Measurements from ENCODE around the gene LHX3.

LHX3 gene

GRCh38 chr9:136204838-136205706 lies at the start of gene LHX3:
TSS of gene LHX3 (minus strand) at chr9:136205128. CDS start at chr9:136205012, 116 bp downstream.
- TF ChIP-seq CTCF (IDR thresholded peaks at IDR 0.05; ENCODE audit: low read depth, low read length) = no peak
- H3K4me3 ChIP-seq (ENCODE audit: low read depth, low read length) = no peak within 1 kb of the TSS

- TF ChIP-seq CTCF (IDR thresholded peaks at IDR 0.05; ENCODE audit: low read depth, low read length) = no peak
These were observed 48.6 kb upstream of the LHX3 start for GRCh38 chr9:136253246-136254130.

GRCh38 chr9:136252846-136253245 lies 47.9 kb upstream of the LHX3 start:
- H3K4me3 ChIP-seq (ENCODE audit: low read depth, low read length) = no peak overlapping the region
- TF ChIP-seq CTCF (IDR thresholded peaks at IDR 0.05; ENCODE audit: low read depth, low read length) = no peak

More at GRCh38 chr9:136253246-136254130, 48.6 kb upstream of the LHX3 start:
- no peak overlapping the region for H3K4me3 ChIP-seq (ENCODE audit: low read depth, low read length)

- H3K4me3 ChIP-seq (ENCODE audit: low read depth, low read length) = no peak overlapping the region
- TF ChIP-seq CTCF (IDR thresholded peaks at IDR 0.05; ENCODE audit: low read depth, low read length) = no peak
These were observed 47.4 kb upstream of the LHX3 start for GRCh38 chr9:136252281-136252680.

GRCh38 chr9:136251264-136252115 lies 46.6 kb upstream of the LHX3 start:
- TF ChIP-seq CTCF (IDR thresholded peaks at IDR 0.05; ENCODE audit: low read depth, low read length) = no peak
- H3K4me3 ChIP-seq (ENCODE audit: low read depth, low read length) = no peak overlapping the region

GRCh38 chr9:136250676-136251075 lies 45.7 kb upstream of the LHX3 start:
- H3K4me3 ChIP-seq (ENCODE audit: low read depth, low read length) = no peak overlapping the region

More at GRCh38 chr9:136250676-136251075, 45.7 kb upstream of the LHX3 start:
- no peak for TF ChIP-seq CTCF (IDR thresholded peaks at IDR 0.05; ENCODE audit: low read depth, low read length)

Measured in WI38 (cell line).